C4-2B (cell line): ENCODE measurements around the gene R3HDM1.

Source experiments
- CTCF ChIP-seq: fragments of 450-650 bp; conservative IDR thresholded peaks from 2 replicates; pipeline ENCODE4 v1.5.1; 2017; ENCODE audit warnings: mild to moderate bottlenecking
- ZFX ChIP-seq: fragments of 450-650 bp; IDR thresholded peaks from 2 replicates; pipeline ENCODE4 v1.6.1; 2017

- TF ChIP-seq CTCF: peak; percentile 25
- no peak for TF ChIP-seq ZFX
Observed at GRCh38 chr2:135573620-135574019, 42.3 kb downstream of the R3HDM1 start.
